Right atrium auricular region (tissue), 2 donors: Measurements from ENCODE around the gene SNRPF. TPM values are rescaled to one million over a fixed set of nuclear protein-coding genes. Genes with fewer than 3 reads are reported as not detected.
"Not testable (repeated sequence)": the region's sequence is repeated elsewhere in the genome, so short reads cannot be mapped to it uniquely, and the experiment has no call there.

ENCODE experiments used
- DNase-seq: peaks from one replicate; pipeline ENCODE4 v3.0.0-alpha.2; 2019; ENCODE audit warnings: low spot score
- H3K27ac ChIP-seq, 2 donors: fragments of 200-600 bp; sonication (generic); 1 replicate in 1 of 2; 2 replicates in 1 of 2; pipeline ENCODE4 v1.5.1; 2016 to 2019
- H3K27me3 ChIP-seq, 2 donors: fragments of 200-600 bp; sonication (generic); one replicate each; pipeline versions ENCODE4 v1.5.1 to v1.6.0; 2017 to 2019
- H3K36me3 ChIP-seq: fragments of 200-600 bp; sonication (generic); one replicate; pipeline ENCODE4 v1.5.1; 2016
- H3K4me1 ChIP-seq, 2 donors: fragments of 200-600 bp; sonication (generic); one replicate each; pipeline versions ENCODE4 v1.5.1 to v1.6.0; 2017 to 2019
- H3K4me3 ChIP-seq, 2 donors: fragments of 200-600 bp; sonication (generic); 1 replicate in 1 of 2; 2 replicates in 1 of 2; pipeline ENCODE4 v1.5.1; 2017 to 2019; ENCODE audit warnings: mild to moderate bottlenecking in 1 of 2, moderate library complexity in 1 of 2
- H3K9me3 ChIP-seq, 2 donors: fragments of 200-600 bp; sonication (generic); one replicate each; pipeline ENCODE4 v1.5.1; 2019
- CTCF ChIP-seq, 2 donors: fragments of 200-600 bp; sonication (generic); IDR thresholded peaks; one replicate each; pipeline ENCODE4 v1.5.1; 2019; ENCODE audit warnings: antibody characterized with exemption in 2 of 2
- total RNA-seq, 2 donors: library from RNA; depleted of rRNA; stranded (reverse); fragments of >200 nt; gene quantifications; one replicate each; pipeline ENCODE4 v1.1.0, GENCODE V29; 2016

The SNRPF gene
- 1 to 10 TPM; 1.9 to 3.4 TPM for total RNA-seq

GRCh38 chr12:95858451-95859343, at the start of gene SNRPF:
Gene SNRPF, plus strand, starts transcription at chr12:95858952. Its CDS starts 122 bp downstream, at chr12:95859074.
- Histone ChIP-seq H3K27me3 (no peaks in the 10 kb centered on the region), H3K36me3 (peaks cover 24% of the 10 kb centered on the region), H3K27ac (peak within 1 kb of the TSS; percentile 70 to 82), H3K4me1 (peaks cover 0 to 23% of the 10 kb centered on the region in 2 donors), H3K4me3 (peak within 1 kb of the TSS; percentile 74 to 81), H3K9me3 (no peaks in the 10 kb centered on the region)
- TF ChIP-seq CTCF (IDR thresholded peaks at IDR 0.05): peak in 1 of 2 donors; percentile 43
- peak; percentile 99 for DNase-seq

- Histone ChIP-seq H3K27me3 (no peaks in the 10 kb centered on the region), H3K9me3 (no peaks in the 10 kb centered on the region), H3K27ac (no peak overlapping the region), H3K4me1 (no peaks in the 10 kb centered on the region), H3K4me3 (no peak overlapping the region), H3K36me3 (no peaks in the 10 kb centered on the region)
- no peak for DNase-seq
- TF ChIP-seq CTCF (IDR thresholded peaks at IDR 0.05): no peak
Measured at GRCh38 chr12:95809000-95809680, 49.6 kb upstream of the SNRPF start.

- H3K27me3 ChIP-seq: no peaks in the 10 kb centered on the region
- no peaks in the 10 kb centered on the region for H3K36me3 ChIP-seq
- H3K27ac ChIP-seq: no peak overlapping the region
- no peak for TF ChIP-seq CTCF (IDR thresholded peaks at IDR 0.05)
- no peak overlapping the region for H3K4me3 ChIP-seq
- H3K4me1 ChIP-seq: no peaks in the 10 kb centered on the region
- DNase-seq: no peak
- no peaks in the 10 kb centered on the region for H3K9me3 ChIP-seq
Measured at GRCh38 chr12:95810411-95810810, 48.3 kb upstream of the SNRPF start.

- H3K36me3 ChIP-seq, H3K9me3 ChIP-seq, DNase-seq, H3K4me3 ChIP-seq, H3K4me1 ChIP-seq, H3K27ac ChIP-seq, H3K27me3 ChIP-seq: not testable (repeated sequence)
Measured at GRCh38 chr12:95812155-95812554, 46.6 kb upstream of the SNRPF start.

GRCh38 chr12:95815632-95816212, 43.0 kb upstream of the SNRPF start:
- no peak overlapping the region for H3K4me3 ChIP-seq
- TF ChIP-seq CTCF (IDR thresholded peaks at IDR 0.05): peak; percentile 60 to 77
- DNase-seq: no peak
- H3K4me1 ChIP-seq: no peaks in the 10 kb centered on the region
- no peaks in the 10 kb centered on the region for H3K9me3 ChIP-seq
- no peak overlapping the region for H3K27ac ChIP-seq
- H3K27me3 ChIP-seq: no peaks in the 10 kb centered on the region
- H3K36me3 ChIP-seq: no peaks in the 10 kb centered on the region
